GM23338 (cell line): Measurements from ENCODE around the gene TCFL5. TPM values are rescaled to one million over a fixed set of nuclear protein-coding genes. Genes with fewer than 3 reads are reported as not detected.

Source experiments
- ATAC-seq: fragments of 200-7000 bp; cut with Tn5 transposase; 3 replicates; pipeline ENCODE4 v1.9.1; 2020
- DNase-seq: peaks from one replicate; pipeline ENCODE4 v3.0.0-alpha.2; 2015; ENCODE audit warnings: low spot score
- H2AFZ ChIP-seq: fragments of 200-600 bp; sonication (generic); 2 replicates; pipeline ENCODE4 v1.8.0; 2016; ENCODE audit warnings: antibody characterized with exemption, mild to moderate bottlenecking, moderate library complexity
- H3F3A ChIP-seq: fragments of 200-600 bp; sonication (generic); replicated peaks from 2 replicates; pipeline ENCODE4 v1.8.0; 2017; ENCODE audit warnings: antibody characterized with exemption, mixed run types, low read depth
- H3K27ac ChIP-seq: fragments of 200-600 bp; sonication (generic); 2 replicates; pipeline ENCODE4 v1.6.1; 2016; ENCODE audit warnings: low read depth
- H3K27me3 ChIP-seq: fragments of 200-600 bp; sonication (generic); 2 replicates; pipeline ENCODE4 v1.8.0; 2016; ENCODE audit warnings: mild to moderate bottlenecking, mixed run types, moderate library complexity; ENCODE audit not compliant: insufficient read depth
- H3K36me3 ChIP-seq: fragments of 200-600 bp; sonication (generic); 2 replicates; pipeline ENCODE4 v1.8.0; 2016; ENCODE audit warnings: mild to moderate bottlenecking; ENCODE audit not compliant: insufficient read depth
- H3K4me1 ChIP-seq: fragments of 200-600 bp; sonication (generic); 2 replicates; pipeline ENCODE4 v1.8.0; 2016; ENCODE audit warnings: mild to moderate bottlenecking, moderate library complexity; ENCODE audit not compliant: insufficient read depth
- H3K4me2 ChIP-seq: fragments of 200-600 bp; sonication (generic); 2 replicates; pipeline ENCODE4 v1.7.1; 2017; ENCODE audit warnings: mixed run types
- H3K4me3 ChIP-seq: fragments of 200-600 bp; sonication (generic); 2 replicates; pipeline ENCODE4 v1.6.1; 2016; ENCODE audit warnings: mixed run types
- H3K79me2 ChIP-seq: fragments of 200-600 bp; sonication (generic); replicated peaks from 2 replicates; pipeline ENCODE4 v1.8.0; 2017; ENCODE audit warnings: mild to moderate bottlenecking; ENCODE audit not compliant: insufficient read depth
- H3K9me2 ChIP-seq: fragments of 200-600 bp; sonication (generic); 2 replicates; pipeline ENCODE4 v1.8.0; 2017; ENCODE audit not compliant: insufficient read depth
- H4K20me1 ChIP-seq: fragments of 200-600 bp; sonication (generic); replicated peaks from 2 replicates; pipeline ENCODE4 v1.8.0; 2017; ENCODE audit warnings: mild to moderate bottlenecking; ENCODE audit not compliant: insufficient read depth
- H3K27ac Mint-ChIP-seq: 2 replicates; pipeline ENCODE4 v1.8.0; 2020; ENCODE audit warnings: inconsistent platforms, mild to moderate bottlenecking, moderate library complexity, mixed read lengths
- H3K27me3 Mint-ChIP-seq: 3 replicates; pipeline ENCODE4 v1.8.0; 2022; ENCODE audit warnings: low read depth, mild to moderate bottlenecking, moderate library complexity, mixed read lengths, inconsistent platforms; ENCODE audit not compliant: insufficient read depth, poor library complexity
- H3K36me3 Mint-ChIP-seq: 3 replicates; pipeline ENCODE4 v1.8.0; 2021; ENCODE audit warnings: low read depth, mild to moderate bottlenecking, inconsistent platforms, moderate library complexity, mixed read lengths
- H3K4me1 Mint-ChIP-seq: 3 replicates; pipeline ENCODE4 v1.8.0; 2020; ENCODE audit warnings: mild to moderate bottlenecking, inconsistent platforms, mixed read lengths
- H3K4me3 Mint-ChIP-seq: 3 replicates; pipeline ENCODE4 v1.8.0; 2021; ENCODE audit warnings: moderate library complexity, mild to moderate bottlenecking, inconsistent platforms, mixed read lengths
- H3K9me3 Mint-ChIP-seq: 3 replicates; pipeline ENCODE4 v1.8.0; 2020; ENCODE audit warnings: moderate library complexity, mild to moderate bottlenecking, inconsistent platforms, mixed read lengths
- CREB1 ChIP-seq: fragments of 250-450 bp; sonication (Bioruptor Pico); IDR thresholded peaks from 2 replicates; pipeline ENCODE4 v1.5.0; 2020; ENCODE audit warnings: low read depth, mild to moderate bottlenecking, moderate library complexity
- JUNB ChIP-seq: IDR thresholded peaks from one replicate; pipeline ENCODE4 v1.6.1; 2016; ENCODE audit warnings: antibody characterized with exemption; ENCODE audit not compliant: unreplicated experiment
- NANOG ChIP-seq: IDR thresholded peaks from 2 replicates; pipeline ENCODE4 v1.6.1; 2016; ENCODE audit warnings: antibody characterized with exemption, borderline replicate concordance
- POLR2AphosphoS5 ChIP-seq: IDR thresholded peaks from 2 replicates; pipeline ENCODE4 v1.6.1; 2016; ENCODE audit warnings: antibody characterized with exemption, low read depth
- ZNF114 ChIP-seq: fragments of 250-450 bp; sonication (Bioruptor Pico); IDR thresholded peaks from 2 replicates; pipeline ENCODE4 v1.5.0; 2020; ENCODE audit warnings: mild to moderate bottlenecking, moderate library complexity
- ZNF331 ChIP-seq: fragments of 250-450 bp; sonication (Bioruptor Pico); IDR thresholded peaks from 2 replicates; pipeline ENCODE4 v1.5.0; 2020; ENCODE audit warnings: low read depth, mild to moderate bottlenecking, moderate library complexity
- polyA plus RNA-seq: library from polyadenylated mRNA; unstranded; fragments of >200 nt; fragmentation: Nextera tagmentation; extraction: Ambion mirVana; gene quantifications from 2 replicates; pipeline ENCODE4 v1.2.1, GENCODE V29; 2016
- total RNA-seq: library from RNA; depleted of rRNA; stranded (reverse); fragments of >200 nt; shearing (Covaris generic); gene quantifications from 2 replicates; pipeline ENCODE4 v1.2.3, GENCODE V29; 2014
- TF ChIP-seq, protein P1 (sequence below): IDR thresholded peaks from one replicate; pipeline ENCODE4 v1.6.1; 2018; ENCODE audit warnings: antibody characterized with exemption; ENCODE audit not compliant: unreplicated experiment
- TF ChIP-seq, protein P2 (sequence below), 2 experiments: fragments of 200-600 bp in 1 of 2; sonication (generic) in 1 of 2; conservative IDR thresholded peaks; 2 replicates each; pipeline versions ENCODE4 v1.5.1 to v1.6.1; 2016 to 2017; ENCODE audit warnings: antibody characterized with exemption in 2 of 2, low read depth in 2 of 2, mild to moderate bottlenecking in 2 of 2, moderate library complexity in 1 of 2

The TCFL5 gene
- total and polyA plus RNA-seq, 2 experiments from 2014 or later: 5.8 to 19.3 TPM

DNA sequence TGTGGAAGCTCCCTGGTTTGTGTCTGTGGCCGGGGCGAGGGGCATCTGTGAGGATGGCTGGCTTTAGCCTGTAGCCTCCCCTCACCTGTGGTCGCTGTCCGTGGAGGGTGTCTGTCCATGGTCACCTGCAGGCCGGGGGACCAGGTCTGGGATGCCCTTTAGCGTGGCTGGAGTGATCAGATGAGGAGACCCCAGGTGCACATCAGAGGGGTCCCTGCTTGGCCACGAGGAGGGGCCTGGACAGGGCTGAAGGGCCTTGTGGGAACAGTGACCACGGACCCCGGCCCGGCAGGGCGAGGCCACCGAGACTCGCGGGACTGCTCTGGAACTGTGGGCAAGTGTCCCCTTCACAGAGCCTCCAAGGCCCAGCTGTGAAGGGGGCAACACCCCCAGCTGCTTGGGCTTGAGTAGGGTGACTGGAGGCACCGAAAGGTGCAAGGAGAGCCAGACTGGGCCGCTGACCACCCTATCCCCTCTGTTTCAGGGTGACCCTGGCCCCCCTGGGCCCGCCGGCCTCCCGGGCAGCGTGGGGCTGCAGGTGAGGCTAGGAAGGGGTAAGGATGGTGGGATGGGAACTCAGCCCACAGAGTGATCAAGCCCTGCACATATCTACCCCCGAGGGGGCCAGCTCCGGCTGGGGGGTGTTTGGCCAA is 36.2 kb downstream of the TCFL5 start (continued):
- TF ChIP-seq NANOG (no peak), ZNF114 (CRISPR knock-in tag) (no peak), JUNB (no peak), CREB1 (CRISPR knock-in tag) (no peak), ZNF331 (no peak)

DNA sequence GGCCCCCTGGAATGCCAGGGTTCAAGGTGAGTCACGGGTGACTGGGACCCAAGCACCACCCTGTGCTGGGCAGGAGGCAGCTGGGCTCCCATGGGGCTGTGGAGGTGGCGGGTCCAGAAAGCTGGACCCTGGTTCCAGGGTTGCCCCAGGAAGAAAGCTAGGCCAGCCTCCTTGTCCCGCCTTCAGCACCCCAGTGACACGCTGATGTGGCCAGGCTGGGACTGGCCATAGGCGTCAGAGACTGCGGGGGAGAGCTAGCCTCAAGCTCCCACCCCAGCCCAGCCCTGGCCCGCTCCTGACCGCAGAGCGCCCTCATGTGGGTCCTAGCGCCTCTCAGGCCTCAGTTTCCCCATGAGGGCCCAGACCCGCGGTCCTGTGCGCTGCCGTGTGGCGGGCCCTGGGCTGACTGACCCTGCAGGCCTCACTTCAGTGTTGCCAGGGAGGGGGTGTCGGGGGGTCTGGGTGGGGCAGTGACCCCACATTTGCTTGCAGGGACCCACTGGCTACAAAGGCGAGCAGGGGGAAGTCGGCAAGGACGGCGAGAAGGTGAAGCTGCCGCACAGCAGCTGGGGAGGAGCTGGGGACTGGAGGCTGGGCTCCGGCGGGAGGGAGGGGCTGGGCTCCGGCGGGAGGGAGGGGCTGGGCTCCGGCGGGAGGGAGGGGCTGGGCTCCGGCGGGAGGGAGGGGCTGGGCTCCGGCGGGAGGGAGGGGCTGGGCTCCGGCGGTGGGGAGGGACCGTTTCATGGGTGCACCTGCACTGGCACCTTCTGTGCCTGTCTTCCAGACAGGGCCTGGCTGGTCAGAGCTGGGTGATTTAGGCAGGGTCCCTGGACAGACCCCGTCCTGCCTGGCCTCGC is 36.9 kb downstream of the TCFL5 start:
- H3K4me1 ChIP-seq: peaks cover 2% of the 10 kb centered on the region; the same call in 1 of the 2 replicates
- no peaks in the 10 kb centered on the region for H3K9me2 ChIP-seq
- peaks cover 8% of the 10 kb centered on the region for H3K27me3 Mint-ChIP-seq
- ATAC-seq (peak; percentile 52), DNase-seq (peak; percentile 76)
- peaks cover 5% of the 10 kb centered on the region; the same call in 2 of the 3 replicates for H3K4me1 Mint-ChIP-seq
- H4K20me1 ChIP-seq: peaks cover 5% of the 10 kb centered on the region; the same call in 1 of the 2 replicates
- H3K36me3 Mint-ChIP-seq: no peaks in the 10 kb centered on the region
- no peak overlapping the region for H3K27ac Mint-ChIP-seq
- H3K27me3 ChIP-seq: no peaks in the 10 kb centered on the region
- no peaks in the 10 kb centered on the region for H3K36me3 ChIP-seq
- H2AFZ ChIP-seq: no peak overlapping the region
- TF ChIP-seq, protein P1, sequence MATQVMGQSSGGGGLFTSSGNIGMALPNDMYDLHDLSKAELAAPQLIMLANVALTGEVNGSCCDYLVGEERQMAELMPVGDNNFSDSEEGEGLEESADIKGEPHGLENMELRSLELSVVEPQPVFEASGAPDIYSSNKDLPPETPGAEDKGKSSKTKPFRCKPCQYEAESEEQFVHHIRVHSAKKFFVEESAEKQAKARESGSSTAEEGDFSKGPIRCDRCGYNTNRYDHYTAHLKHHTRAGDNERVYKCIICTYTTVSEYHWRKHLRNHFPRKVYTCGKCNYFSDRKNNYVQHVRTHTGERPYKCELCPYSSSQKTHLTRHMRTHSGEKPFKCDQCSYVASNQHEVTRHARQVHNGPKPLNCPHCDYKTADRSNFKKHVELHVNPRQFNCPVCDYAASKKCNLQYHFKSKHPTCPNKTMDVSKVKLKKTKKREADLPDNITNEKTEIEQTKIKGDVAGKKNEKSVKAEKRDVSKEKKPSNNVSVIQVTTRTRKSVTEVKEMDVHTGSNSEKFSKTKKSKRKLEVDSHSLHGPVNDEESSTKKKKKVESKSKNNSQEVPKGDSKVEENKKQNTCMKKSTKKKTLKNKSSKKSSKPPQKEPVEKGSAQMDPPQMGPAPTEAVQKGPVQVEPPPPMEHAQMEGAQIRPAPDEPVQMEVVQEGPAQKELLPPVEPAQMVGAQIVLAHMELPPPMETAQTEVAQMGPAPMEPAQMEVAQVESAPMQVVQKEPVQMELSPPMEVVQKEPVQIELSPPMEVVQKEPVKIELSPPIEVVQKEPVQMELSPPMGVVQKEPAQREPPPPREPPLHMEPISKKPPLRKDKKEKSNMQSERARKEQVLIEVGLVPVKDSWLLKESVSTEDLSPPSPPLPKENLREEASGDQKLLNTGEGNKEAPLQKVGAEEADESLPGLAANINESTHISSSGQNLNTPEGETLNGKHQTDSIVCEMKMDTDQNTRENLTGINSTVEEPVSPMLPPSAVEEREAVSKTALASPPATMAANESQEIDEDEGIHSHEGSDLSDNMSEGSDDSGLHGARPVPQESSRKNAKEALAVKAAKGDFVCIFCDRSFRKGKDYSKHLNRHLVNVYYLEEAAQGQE: no peak
- TF ChIP-seq, protein P2, sequence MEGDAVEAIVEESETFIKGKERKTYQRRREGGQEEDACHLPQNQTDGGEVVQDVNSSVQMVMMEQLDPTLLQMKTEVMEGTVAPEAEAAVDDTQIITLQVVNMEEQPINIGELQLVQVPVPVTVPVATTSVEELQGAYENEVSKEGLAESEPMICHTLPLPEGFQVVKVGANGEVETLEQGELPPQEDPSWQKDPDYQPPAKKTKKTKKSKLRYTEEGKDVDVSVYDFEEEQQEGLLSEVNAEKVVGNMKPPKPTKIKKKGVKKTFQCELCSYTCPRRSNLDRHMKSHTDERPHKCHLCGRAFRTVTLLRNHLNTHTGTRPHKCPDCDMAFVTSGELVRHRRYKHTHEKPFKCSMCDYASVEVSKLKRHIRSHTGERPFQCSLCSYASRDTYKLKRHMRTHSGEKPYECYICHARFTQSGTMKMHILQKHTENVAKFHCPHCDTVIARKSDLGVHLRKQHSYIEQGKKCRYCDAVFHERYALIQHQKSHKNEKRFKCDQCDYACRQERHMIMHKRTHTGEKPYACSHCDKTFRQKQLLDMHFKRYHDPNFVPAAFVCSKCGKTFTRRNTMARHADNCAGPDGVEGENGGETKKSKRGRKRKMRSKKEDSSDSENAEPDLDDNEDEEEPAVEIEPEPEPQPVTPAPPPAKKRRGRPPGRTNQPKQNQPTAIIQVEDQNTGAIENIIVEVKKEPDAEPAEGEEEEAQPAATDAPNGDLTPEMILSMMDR (conservative IDR thresholded peaks at IDR 0.05; ENCODE audit: low read depth in 2 of 2): peak; percentile 13 to 42; a peak in 3 of 4 replicates
- TF ChIP-seq POLR2AphosphoS5: no peak
- H3K79me2 ChIP-seq: no peaks in the 10 kb centered on the region
- no peaks in the 10 kb centered on the region; the same call in 1 of the 2 replicates for H3F3A ChIP-seq
- H3K4me3 Mint-ChIP-seq: no peak overlapping the region
- H3K27ac ChIP-seq: no peak overlapping the region
- H3K9me3 Mint-ChIP-seq: no peaks in the 10 kb centered on the region
- peak overlapping the region; percentile 55; the same call in 1 of the 2 replicates for H3K4me2 ChIP-seq
- no peak overlapping the region for H3K4me3 ChIP-seq
